Urinary bladder (tissue), 4 donors: ENCODE results near the gene LEF1. TPM values are rescaled to one million over a fixed set of nuclear protein-coding genes. Genes with fewer than 3 reads are reported as not detected.

Experiments
- DNase-seq: peaks from one replicate; pipeline ENCODE4 v3.0.0-alpha.2; 2015; ENCODE audit errors: extremely low spot score
- H3K27ac ChIP-seq: one replicate; pipeline ENCODE4 v1.5.1; 2013; ENCODE audit warnings: low read depth, mild to moderate bottlenecking, moderate library complexity
- H3K36me3 ChIP-seq: one replicate; pipeline ENCODE4 v1.6.1; 2013; ENCODE audit warnings: mild to moderate bottlenecking, moderate library complexity; ENCODE audit not compliant: insufficient read depth
- H3K4me1 ChIP-seq: one replicate; pipeline ENCODE4 v1.6.1; 2013; ENCODE audit warnings: mild to moderate bottlenecking, moderate library complexity; ENCODE audit not compliant: insufficient read depth
- H3K4me3 ChIP-seq: one replicate; pipeline ENCODE4 v1.5.1; 2013; ENCODE audit warnings: low read depth, low read length
- WGBS: extraction: QIAGEN DNeasy Blood & Tissue Kit; methylation state at CpG from one replicate; pipeline ENCODE4 v1.1.7; 2013; 5-methylcytosine and 5-hydroxymethylcytosine counted together
- polyA plus RNA-seq: library from polyadenylated mRNA; stranded (reverse); fragments of 200-250 nt; gene quantifications from one replicate; pipeline ENCODE4 v1.2.3, GENCODE V29; 2013
- total RNA-seq: library from RNA; depleted of rRNA; stranded (reverse); fragments of >200 nt; gene quantifications from one replicate; pipeline ENCODE4 v1.2.3, GENCODE V29; 2014
- donor health status: healthy with polysubstance abuse.
- donor health status: healthy.

LEF1 gene
- total and polyA plus RNA-seq, 2 donors, result 7.7 to 9.5 TPM

DNA sequence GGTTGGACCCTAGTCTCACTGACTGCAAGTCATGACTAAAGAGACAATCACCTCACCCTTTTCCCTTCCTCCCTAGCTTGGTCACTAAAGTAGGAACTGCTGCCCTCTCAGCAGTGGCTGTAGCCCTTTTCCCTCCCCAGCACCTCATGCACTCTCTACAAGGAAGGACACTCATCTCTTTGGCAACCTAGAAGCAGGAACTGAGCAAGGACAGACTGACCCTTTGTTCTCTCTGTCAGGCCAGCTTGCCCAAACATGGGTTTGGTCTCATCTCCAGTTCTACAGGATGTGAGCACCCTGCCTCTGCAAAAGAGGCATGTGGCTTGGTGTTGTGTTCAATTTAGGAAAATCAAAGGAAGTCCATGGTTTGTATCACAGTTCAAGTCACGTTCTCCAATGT lies 15.8 kb downstream of the LEF1 start:
- no peak for DNase-seq
- WGBS, result 82% methylated on average over 1 of the region's 1 CpG
- Histone ChIP-seq H3K4me1 (no peaks in the 10 kb centered on the region), H3K27ac (no peak overlapping the region), H3K4me3 (no peak overlapping the region), H3K36me3 (peaks cover 2% of the 10 kb centered on the region)

DNA sequence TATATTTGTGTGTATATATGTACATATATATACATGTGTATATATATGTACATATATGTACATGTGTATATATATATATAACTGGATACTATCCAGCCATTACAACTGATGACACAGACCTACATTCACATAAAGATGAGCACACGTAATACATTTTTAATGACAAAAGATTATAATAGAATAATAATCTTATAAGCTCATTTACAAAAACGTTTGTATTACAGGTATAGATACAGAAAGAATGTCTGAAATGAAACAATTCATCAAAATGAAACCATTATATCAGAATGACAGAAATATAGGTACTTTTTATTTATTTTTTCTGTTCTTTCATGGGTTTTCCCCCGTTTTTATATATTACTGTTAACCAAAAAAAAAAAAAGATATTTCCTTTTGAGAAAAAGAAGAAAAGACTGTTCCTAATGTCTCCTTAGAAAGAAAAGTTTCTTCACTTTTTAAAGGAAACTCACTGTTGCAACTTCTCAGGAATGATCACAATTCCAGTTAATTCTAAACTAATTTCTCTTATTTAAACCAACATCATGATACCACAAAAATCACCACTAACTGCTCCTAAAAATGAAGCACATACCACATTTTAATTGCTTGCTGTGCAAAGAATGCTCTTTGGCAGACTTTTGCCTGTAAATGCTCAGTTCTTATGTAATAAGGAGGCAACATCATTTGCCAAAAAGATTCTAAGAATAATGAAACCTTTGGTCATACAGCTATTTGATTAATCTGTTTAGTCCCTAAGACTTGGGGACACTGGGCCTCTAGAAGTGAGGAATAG lies 18.9 kb downstream of the LEF1 start:
- WGBS, result 55% methylated on average over 3 of the region's 3 CpGs
- DNase-seq, result no peak
- no peaks in the 10 kb centered on the region for H3K4me1 ChIP-seq
- H3K4me3 ChIP-seq, result no peak overlapping the region
- no peaks in the 10 kb centered on the region for H3K36me3 ChIP-seq
- no peak overlapping the region for H3K27ac ChIP-seq

DNA sequence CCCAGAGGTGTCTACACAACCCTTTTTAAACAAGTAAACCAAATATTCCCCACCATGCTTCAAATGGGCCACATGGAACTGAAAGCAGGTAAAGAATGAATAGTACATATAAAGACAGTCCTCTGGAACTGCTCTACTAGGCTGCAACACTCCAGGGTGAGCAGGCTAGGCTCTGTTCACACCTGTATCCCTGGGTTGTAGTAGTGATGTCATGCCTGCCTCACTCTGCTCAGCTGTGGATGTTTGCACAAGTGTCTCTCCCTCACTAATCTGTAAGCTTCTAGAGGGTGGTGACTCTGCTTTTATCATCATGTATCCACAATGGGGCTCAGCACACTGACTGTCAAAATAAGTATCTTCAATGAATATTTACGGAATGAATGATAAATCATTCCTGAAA lies 20.4 kb downstream of the LEF1 start:
- WGBS, result 70% methylated on average over 1 of the region's 1 CpG
- no peak overlapping the region for H3K4me3 ChIP-seq
- no peak for DNase-seq

DNA sequence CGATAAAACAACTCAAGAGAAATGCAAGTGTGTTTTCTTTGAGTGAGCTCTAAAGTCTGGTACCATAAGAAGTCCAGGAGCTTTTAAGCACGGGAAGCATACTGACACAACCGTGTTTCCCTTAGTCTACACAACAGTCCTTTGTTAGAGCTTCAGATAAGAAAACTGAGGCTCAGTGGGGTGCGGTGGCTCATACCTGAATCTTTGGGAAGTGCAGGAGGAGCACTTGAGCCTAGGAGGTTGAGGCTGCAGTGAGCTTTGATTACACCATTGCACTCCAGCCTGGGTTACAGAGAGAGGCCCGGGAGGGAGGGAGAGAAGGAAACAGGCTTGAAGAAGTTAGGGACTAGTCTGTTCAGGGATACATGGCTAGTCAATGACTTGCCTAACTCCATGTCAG lies 21.9 kb downstream of the LEF1 start:
- no peak overlapping the region for H3K4me3 ChIP-seq
- H3K27ac ChIP-seq, result no peak overlapping the region
- 63% methylated on average over 5 of the region's 5 CpGs for WGBS

More for the DNA sequence above, 20.4 kb downstream of the LEF1 start:
- Histone ChIP-seq H3K36me3 (no peaks in the 10 kb centered on the region), H3K27ac (no peak overlapping the region), H3K4me1 (no peaks in the 10 kb centered on the region)

DNA sequence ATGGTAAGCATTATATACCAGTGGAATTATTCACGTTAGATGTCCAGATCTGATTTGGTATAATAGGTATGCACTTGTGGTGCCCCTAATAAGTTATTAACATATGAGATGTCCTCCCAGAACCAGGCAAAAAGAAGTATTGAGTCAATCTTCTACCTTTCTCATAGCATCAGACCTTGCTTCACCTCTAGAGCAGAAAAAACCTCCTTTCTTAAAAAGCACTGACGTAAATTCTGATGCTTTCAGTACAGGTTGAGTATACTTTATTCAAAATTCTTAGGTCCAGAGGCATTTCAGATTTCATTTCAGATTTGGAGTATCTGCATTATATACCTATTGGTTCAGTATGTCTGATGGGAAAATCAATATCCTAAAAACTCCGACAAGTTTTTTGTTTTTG lies 22.4 kb downstream of the LEF1 start:
- Histone ChIP-seq H3K4me1 (no peaks in the 10 kb centered on the region), H3K27ac (no peak overlapping the region), H3K4me3 (no peak overlapping the region), H3K36me3 (no peaks in the 10 kb centered on the region)
- WGBS, result 94% methylated on average over 3 of the region's 3 CpGs
- DNase-seq, result no peak

More for the DNA sequence above, 21.9 kb downstream of the LEF1 start:
- Histone ChIP-seq H3K36me3 (no peaks in the 10 kb centered on the region), H3K4me1 (no peaks in the 10 kb centered on the region)
- no peak for DNase-seq

DNA sequence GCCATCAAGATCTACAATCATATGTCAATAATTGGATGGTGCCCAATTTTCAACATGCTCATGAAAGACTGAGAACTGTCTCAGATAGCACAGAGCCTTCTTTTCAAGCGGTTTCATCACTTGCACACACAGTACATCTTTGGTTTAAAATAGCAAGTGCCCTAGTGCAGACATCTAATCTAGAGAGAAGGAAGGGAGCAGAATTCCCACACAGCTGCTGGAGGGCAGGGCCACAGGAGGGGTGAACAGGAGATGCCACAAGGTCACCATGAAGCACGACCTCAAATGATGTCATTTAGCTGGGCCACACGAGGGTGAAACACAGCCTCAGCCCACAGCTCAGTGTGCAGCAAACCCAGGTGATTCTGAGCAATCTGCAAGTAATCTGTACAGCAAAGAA lies 24.3 kb downstream of the LEF1 start:
- 47% methylated on average over 3 of the region's 3 CpGs for WGBS
- no peaks in the 10 kb centered on the region for H3K4me1 ChIP-seq

DNA sequence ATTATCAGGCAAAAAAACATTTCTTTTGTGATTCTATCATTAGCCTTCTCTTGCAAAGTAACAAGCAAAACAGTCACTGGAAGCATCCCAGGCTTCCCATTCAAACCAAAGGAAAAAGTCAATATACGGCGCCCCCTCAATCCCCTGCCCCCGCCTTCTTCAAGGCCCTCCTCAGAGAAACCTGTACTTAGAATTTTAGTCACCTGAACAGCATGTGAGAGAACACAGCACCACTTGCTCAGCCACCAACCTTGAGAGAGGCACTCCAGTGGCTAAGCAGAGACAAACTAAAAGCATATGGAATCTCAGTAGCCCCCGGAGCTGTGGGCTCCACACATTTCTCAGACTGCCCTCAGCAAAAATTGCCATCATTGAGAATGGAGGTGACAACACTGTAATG lies 25.2 kb downstream of the LEF1 start:
- WGBS, result 77% methylated on average over 4 of the region's 4 CpGs
- H3K4me3 ChIP-seq, result no peak overlapping the region
- no peaks in the 10 kb centered on the region for H3K4me1 ChIP-seq
- no peak overlapping the region for H3K27ac ChIP-seq
- DNase-seq, result no peak
- H3K36me3 ChIP-seq, result no peaks in the 10 kb centered on the region

More for the DNA sequence above, 24.3 kb downstream of the LEF1 start:
- Histone ChIP-seq H3K36me3 (no peaks in the 10 kb centered on the region), H3K27ac (no peak overlapping the region), H3K4me3 (no peak overlapping the region)
- no peak for DNase-seq

DNA sequence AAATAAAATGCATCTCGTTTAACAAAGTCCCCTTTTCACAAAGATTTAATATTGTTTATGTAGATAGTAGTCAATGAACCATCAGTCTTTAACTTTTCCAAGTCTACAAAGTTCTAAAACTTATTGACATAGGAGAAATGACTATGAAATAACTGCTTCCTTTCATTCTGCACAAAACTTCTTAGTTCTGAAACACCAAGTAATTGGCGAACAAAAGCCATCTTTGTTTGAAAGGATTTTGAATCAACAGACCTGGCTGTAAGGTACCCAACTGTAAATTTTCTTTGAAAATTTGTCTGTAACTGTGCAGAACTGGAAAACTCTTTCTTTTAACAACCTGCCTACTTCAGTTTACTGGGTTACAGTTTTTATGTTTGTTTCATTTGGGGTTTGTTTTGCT lies 25.9 kb downstream of the LEF1 start:
- Histone ChIP-seq H3K27ac (no peak overlapping the region), H3K4me3 (no peak overlapping the region), H3K36me3 (no peaks in the 10 kb centered on the region), H3K4me1 (no peaks in the 10 kb centered on the region)
- WGBS, result 76% methylated on average over 2 of the region's 2 CpGs
- no peak for DNase-seq

DNA sequence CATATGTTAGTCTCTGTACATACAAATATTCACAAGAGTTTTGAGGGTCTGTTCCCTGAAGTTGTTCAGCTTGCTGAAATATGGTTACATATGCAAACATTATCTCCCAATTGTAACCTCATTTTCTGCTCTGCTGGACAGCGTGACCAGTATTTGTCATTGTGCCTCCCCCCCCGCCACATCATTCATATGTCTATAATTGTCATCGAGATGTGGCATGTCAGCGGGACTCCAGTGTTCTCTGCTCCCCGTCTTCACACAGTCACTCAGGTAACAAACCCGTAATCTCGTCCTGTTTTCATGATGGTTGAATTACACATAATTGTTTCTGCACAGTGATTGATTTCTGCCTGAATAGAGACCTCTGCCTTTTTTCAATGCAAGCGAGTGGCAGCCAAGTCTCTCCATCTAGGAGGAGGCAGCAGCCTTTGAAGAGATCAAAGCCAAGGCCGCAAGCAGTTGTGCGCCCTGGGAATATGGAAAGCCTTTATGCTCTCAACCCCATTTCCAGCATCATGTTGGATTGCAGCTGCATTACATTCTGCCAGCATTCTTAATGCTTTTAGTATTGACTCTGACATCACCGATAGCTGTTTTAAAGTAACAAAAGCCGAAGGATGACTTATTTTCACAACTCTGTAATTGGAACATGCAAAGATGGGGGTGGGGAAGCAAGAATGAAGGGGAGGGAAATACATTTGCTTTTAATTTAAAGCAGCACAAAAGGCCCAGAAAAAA lies 27.4 kb downstream of the LEF1 start:
- H3K4me1 ChIP-seq, result no peaks in the 10 kb centered on the region
- no peaks in the 10 kb centered on the region for H3K36me3 ChIP-seq
- no peak overlapping the region for H3K4me3 ChIP-seq
- WGBS, result 86% methylated on average over 12 of the region's 12 CpGs
- no peak for DNase-seq
- H3K27ac ChIP-seq, result no peak overlapping the region

DNA sequence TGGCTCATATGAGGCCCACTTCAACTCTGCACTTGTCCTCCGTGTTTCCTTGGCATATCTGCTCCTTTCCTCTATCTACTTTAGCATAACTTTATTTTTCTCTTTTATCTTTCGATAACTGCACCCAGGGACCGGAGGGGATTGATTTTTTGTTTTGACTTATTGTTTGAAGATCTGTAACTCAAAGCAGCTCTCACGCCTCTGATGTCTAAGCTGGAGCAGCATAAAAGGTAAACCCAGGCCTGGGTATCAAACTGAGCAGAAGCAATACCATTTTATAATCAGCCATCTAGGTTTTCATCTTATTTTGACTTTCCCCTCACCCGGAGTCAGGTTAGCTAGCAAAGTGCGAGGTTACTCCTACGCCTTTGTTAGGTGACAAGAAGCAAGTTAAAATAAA lies 28.4 kb downstream of the LEF1 start:
- H3K27ac ChIP-seq, result no peak overlapping the region
- DNase-seq, result no peak
- H3K4me1 ChIP-seq, result peaks cover 2% of the 10 kb centered on the region
- H3K4me3 ChIP-seq, result no peak overlapping the region
- no peaks in the 10 kb centered on the region for H3K36me3 ChIP-seq
- 70% methylated on average over 7 of the region's 7 CpGs for WGBS

DNA sequence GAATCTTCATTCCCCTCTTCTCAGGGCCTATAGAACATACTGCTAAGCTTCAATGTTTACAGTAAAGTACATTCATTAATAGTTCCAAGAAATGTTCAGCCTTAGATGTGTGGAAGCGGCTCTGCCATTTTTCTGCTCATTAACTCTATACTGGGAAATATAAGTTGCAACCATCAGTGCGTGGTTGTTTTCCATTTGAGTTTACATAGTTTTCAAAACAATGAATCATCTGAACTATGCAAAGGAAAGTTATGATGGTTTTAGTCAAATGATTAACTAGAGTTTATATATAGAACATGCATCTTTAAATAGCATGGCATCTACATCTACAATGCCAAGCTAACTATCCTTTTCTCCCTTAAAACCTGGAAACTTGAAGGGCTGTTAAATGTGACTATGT lies 29.6 kb downstream of the LEF1 start:
- no peak overlapping the region for H3K4me3 ChIP-seq
- no peak overlapping the region for H3K27ac ChIP-seq
- 75% methylated on average over 2 of the region's 2 CpGs for WGBS
- H3K36me3 ChIP-seq, result no peaks in the 10 kb centered on the region
- no peak for DNase-seq
- H3K4me1 ChIP-seq, result peaks cover 2% of the 10 kb centered on the region

DNA sequence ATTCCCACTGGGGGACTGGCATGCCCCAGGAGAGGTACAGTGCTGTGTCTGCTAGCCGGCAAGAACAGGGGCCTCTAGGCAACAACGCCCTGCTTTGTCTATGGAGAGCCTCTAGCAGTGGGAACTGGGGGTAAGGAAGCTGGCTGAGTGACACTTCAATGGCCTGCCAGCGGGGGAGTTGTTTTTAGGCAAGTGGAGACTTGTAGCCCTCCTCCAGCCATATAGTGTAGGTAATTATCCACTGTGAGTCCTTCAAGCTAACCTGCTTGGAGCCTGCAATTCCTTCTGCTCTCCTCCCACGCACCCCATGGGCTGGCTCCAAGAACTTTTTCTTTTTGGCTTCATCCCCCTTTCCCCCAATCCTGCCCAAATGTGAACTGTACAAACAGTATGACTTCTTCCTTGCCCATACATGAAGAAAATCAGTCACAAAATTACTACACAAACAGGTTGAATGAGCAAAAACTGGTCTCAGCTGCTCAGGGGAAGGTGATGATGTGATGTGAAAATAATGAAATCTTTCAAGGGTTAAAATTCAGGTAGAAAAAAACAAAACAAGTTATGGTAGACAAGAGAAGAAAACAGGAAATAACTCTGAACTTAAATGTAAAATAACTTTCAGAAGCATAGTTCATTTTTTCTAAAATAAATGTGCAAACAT lies 33.1 kb downstream of the LEF1 start:
- Histone ChIP-seq H3K27ac (no peak overlapping the region), H3K4me1 (peaks cover 2% of the 10 kb centered on the region), H3K4me3 (no peak overlapping the region), H3K36me3 (no peaks in the 10 kb centered on the region)
- 41% methylated on average over 4 of the region's 4 CpGs for WGBS
- DNase-seq, result peak; percentile 11

DNA sequence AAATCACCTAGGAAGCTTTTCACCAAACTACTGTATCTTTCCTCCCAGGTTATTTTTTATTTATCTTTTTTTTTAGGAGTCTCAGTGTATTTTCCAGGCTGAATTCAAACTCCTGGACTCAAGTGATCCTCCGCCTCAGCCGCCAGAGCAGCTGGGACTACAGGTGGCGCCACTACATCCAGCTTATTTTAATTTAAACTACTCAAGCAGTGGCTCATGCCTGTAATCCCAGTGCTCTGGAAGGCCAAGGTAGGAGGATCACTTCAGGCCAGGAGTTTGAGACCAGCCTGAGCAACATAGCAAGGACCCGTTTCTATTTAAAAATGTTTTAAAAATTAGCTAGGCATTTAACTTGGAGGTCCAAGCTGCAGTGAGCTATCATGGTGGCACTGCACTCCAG lies 37.8 kb downstream of the LEF1 start:
- DNase-seq, result no peak
- no peak overlapping the region for H3K27ac ChIP-seq
- no peaks in the 10 kb centered on the region for H3K36me3 ChIP-seq
- 96% methylated on average over 4 of the region's 4 CpGs for WGBS
- H3K4me1 ChIP-seq, result peaks cover 2% of the 10 kb centered on the region
- no peak overlapping the region for H3K4me3 ChIP-seq

DNA sequence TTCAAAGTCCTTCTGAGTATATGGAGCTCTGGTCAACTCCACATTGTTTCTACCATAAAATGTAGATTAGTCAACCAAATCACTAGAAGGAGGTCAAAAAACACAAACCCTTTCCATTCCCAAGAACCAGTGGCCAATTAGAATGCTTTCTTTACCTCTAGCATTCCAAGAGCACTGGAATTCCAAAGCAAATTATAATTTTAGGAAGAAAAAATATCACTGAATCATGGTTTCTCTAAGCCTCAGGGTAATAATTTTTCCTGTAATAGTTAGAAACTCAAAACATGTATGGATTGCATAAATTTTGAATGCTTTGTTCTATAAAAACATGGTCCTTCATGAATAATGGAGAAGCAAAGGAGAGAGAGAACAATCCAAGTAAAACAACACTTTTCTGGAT lies 39.5 kb downstream of the LEF1 start:
- Histone ChIP-seq H3K36me3 (no peaks in the 10 kb centered on the region), H3K27ac (no peak overlapping the region), H3K4me3 (no peak overlapping the region), H3K4me1 (no peaks in the 10 kb centered on the region)
- DNase-seq, result no peak
